ENCODE measurements around the gene XCR1.

XCR1 gene

GRCh38 chr3:46031269-46031668, 4.0 kb upstream of the XCR1 start:
- no peak for DNase-seq
- Mint-ChIP-seq H3K27me3 (ENCODE audit: low read depth, poor library complexity) (peaks cover 11% of the 10 kb centered on the region), H3K27ac (no peak overlapping the region), H3K9me3 (peaks cover 26% of the 10 kb centered on the region), H3K4me1 (no peaks in the 10 kb centered on the region), H3K36me3 (ENCODE audit: low read depth) (no peaks in the 10 kb centered on the region), H3K4me3 (no peak overlapping the region)
- no peak for TF ChIP-seq CTCF (IDR thresholded peaks at IDR 0.05)

- H3K4me3 Mint-ChIP-seq: no peak overlapping the region
Measured at GRCh38 chr3:46030626-46031025, 3.3 kb upstream of the XCR1 start.

GRCh38 chr3:46029953-46030543, 2.8 kb upstream of the XCR1 start:
- Mint-ChIP-seq H3K36me3 (ENCODE audit: low read depth) (no peaks in the 10 kb centered on the region), H3K27ac (no peak overlapping the region), H3K4me1 (no peaks in the 10 kb centered on the region), H3K4me3 (no peak overlapping the region), H3K27me3 (ENCODE audit: low read depth, poor library complexity) (peaks cover 15% of the 10 kb centered on the region), H3K9me3 (peaks cover 26% of the 10 kb centered on the region)
- DNase-seq: no peak
- no peak for TF ChIP-seq CTCF (IDR thresholded peaks at IDR 0.05)

More at GRCh38 chr3:46030626-46031025, 3.3 kb upstream of the XCR1 start:
- no peak overlapping the region for H3K27ac Mint-ChIP-seq
- H3K36me3 Mint-ChIP-seq (ENCODE audit: low read depth): no peaks in the 10 kb centered on the region
- DNase-seq: no peak
- peaks cover 26% of the 10 kb centered on the region for H3K9me3 Mint-ChIP-seq
- peaks cover 15% of the 10 kb centered on the region for H3K27me3 Mint-ChIP-seq (ENCODE audit: low read depth, poor library complexity)
- H3K4me1 Mint-ChIP-seq: no peaks in the 10 kb centered on the region
- no peak for TF ChIP-seq CTCF (IDR thresholded peaks at IDR 0.05)

- no peak for TF ChIP-seq CTCF (IDR thresholded peaks at IDR 0.05)
- no peak for DNase-seq
- no peaks in the 10 kb centered on the region for H3K36me3 Mint-ChIP-seq (ENCODE audit: low read depth)
- no peaks in the 10 kb centered on the region for H3K4me1 Mint-ChIP-seq
- peaks cover 19% of the 10 kb centered on the region for H3K27me3 Mint-ChIP-seq (ENCODE audit: low read depth, poor library complexity)
- H3K27ac Mint-ChIP-seq: no peak overlapping the region
- H3K9me3 Mint-ChIP-seq: peaks cover 26% of the 10 kb centered on the region
- no peak overlapping the region for H3K4me3 Mint-ChIP-seq
Measured at GRCh38 chr3:46027736-46028397, 584 bp upstream of the XCR1 start.

- Mint-ChIP-seq H3K9me3 (peaks cover 26% of the 10 kb centered on the region), H3K27me3 (ENCODE audit: low read depth, poor library complexity) (peaks cover 29% of the 10 kb centered on the region), H3K4me1 (no peaks in the 10 kb centered on the region), H3K27ac (no peak overlapping the region), H3K36me3 (ENCODE audit: low read depth) (no peaks in the 10 kb centered on the region), H3K4me3 (no peak overlapping the region)
- no peak for DNase-seq
- TF ChIP-seq CTCF (IDR thresholded peaks at IDR 0.05): no peak
Measured at GRCh38 chr3:46025139-46025538, 2.1 kb downstream of the XCR1 start.

GRCh38 chr3:46024131-46024530, 3.2 kb downstream of the XCR1 start:
- H3K4me1 Mint-ChIP-seq: no peaks in the 10 kb centered on the region
- TF ChIP-seq CTCF (IDR thresholded peaks at IDR 0.05): no peak

More at GRCh38 chr3:46024131-46024530, 3.2 kb downstream of the XCR1 start:
- H3K9me3 Mint-ChIP-seq: peaks cover 19% of the 10 kb centered on the region
- DNase-seq: no peak
- H3K4me3 Mint-ChIP-seq: no peak overlapping the region
- H3K36me3 Mint-ChIP-seq (ENCODE audit: low read depth): no peaks in the 10 kb centered on the region
- peaks cover 31% of the 10 kb centered on the region for H3K27me3 Mint-ChIP-seq (ENCODE audit: low read depth, poor library complexity)
- no peak overlapping the region for H3K27ac Mint-ChIP-seq
